ENCODE data around the gene AHDC1.

GRCh38 chr1:27614625-27615344 is 10.8 kb upstream of the AHDC1 start:
- no peak for TF ChIP-seq GATA3 (IDR thresholded peaks at IDR 0.05; ENCODE audit: low read depth, low read length)
- TF ChIP-seq GATA2 (IDR thresholded peaks at IDR 0.05; ENCODE audit: low read depth, low read length), result no peak
